ENCODE results near the gene MINK1. TPM values are rescaled to one million over a fixed set of nuclear protein-coding genes. Genes with fewer than 3 reads are reported as not detected.
A peak's percentile ranks its signal among the peaks of the same experiment; 100 is the strongest.

The MINK1 gene
- total and polyA plus RNA-seq, 2 of the 13 experiments (the other 11 are each of a cell fraction or from before 2014, with no cell fraction given) = 17.2 to 63.9 TPM

DNA sequence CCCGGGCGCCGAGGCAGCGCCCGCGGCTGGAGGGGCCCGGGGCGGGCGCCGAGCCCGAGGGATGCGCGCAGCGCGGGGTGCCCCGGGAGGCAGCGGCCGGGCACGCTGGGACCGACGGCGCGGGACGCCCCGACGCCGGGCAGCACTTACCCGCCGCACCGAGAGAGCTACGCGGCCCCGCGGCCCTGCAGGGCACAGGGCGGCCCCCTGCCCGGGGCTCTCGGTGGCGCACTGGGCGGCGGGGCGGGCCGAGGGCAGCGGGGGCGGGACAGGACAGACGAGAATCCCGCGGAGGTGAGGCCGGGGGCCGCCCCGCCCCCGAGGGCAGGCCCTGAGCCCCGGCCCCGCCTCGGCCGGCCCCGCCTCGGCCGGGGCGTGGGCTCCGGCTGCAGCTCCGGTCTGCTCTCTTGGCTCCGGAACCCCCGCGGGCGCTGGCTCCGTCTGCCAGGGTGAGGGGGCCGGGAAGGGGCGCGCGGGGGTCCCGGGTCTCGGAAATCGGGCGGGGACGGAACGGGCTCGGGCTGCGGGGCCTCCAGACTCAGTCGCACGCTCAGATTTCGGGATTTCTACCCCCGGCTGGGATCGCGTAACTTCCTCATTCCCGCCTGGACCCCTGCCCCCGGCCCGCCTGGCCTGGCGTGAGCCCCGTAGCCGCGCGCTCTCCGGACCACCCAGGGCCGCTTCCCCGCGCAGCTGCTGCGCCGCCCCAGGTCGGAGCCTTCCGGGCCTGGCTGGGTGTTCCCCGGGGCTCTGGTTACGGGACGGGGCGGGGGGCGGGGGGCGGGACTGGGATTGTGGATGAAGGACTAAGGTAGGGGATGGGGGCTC, 26.1 kb upstream of the MINK1 start, which contains the start of gene PLD2 (continued):
- no peak for TF ChIP-seq EP300 (IDR thresholded peaks at IDR 0.05; ENCODE audit: low read depth in 2 of 2, low read length in 2 of 2)
- no peak for TF ChIP-seq EP300 (CRISPR knock-in tag; IDR thresholded peaks at IDR 0.05; ENCODE audit: borderline replicate concordance)
- TF ChIP-seq ZNF660 (CRISPR knock-in tag; IDR thresholded peaks at IDR 0.05; ENCODE audit: borderline replicate concordance, low read depth) = no peak
- TF ChIP-seq SALL1 (CRISPR knock-in tag; IDR thresholded peaks at IDR 0.05) = peak; percentile 19; the same call in 1 of the 2 replicates
- no peak for TF ChIP-seq NR1H2 (CRISPR knock-in tag; IDR thresholded peaks at IDR 0.05; ENCODE audit: borderline replicate concordance, low read depth)
- TF ChIP-seq, protein P1, sequence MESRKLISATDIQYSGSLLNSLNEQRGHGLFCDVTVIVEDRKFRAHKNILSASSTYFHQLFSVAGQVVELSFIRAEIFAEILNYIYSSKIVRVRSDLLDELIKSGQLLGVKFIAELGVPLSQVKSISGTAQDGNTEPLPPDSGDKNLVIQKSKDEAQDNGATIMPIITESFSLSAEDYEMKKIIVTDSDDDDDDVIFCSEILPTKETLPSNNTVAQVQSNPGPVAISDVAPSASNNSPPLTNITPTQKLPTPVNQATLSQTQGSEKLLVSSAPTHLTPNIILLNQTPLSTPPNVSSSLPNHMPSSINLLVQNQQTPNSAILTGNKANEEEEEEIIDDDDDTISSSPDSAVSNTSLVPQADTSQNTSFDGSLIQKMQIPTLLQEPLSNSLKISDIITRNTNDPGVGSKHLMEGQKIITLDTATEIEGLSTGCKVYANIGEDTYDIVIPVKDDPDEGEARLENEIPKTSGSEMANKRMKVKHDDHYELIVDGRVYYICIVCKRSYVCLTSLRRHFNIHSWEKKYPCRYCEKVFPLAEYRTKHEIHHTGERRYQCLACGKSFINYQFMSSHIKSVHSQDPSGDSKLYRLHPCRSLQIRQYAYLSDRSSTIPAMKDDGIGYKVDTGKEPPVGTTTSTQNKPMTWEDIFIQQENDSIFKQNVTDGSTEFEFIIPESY (CRISPR knock-in tag; IDR thresholded peaks at IDR 0.05) = no peak
- no peak for TF ChIP-seq DZIP1 (CRISPR knock-in tag; IDR thresholded peaks at IDR 0.05)
- no peak for TF ChIP-seq ZNF382 (CRISPR knock-in tag; IDR thresholded peaks at IDR 0.05; ENCODE audit: borderline replicate concordance)
- TF ChIP-seq, protein P2, sequence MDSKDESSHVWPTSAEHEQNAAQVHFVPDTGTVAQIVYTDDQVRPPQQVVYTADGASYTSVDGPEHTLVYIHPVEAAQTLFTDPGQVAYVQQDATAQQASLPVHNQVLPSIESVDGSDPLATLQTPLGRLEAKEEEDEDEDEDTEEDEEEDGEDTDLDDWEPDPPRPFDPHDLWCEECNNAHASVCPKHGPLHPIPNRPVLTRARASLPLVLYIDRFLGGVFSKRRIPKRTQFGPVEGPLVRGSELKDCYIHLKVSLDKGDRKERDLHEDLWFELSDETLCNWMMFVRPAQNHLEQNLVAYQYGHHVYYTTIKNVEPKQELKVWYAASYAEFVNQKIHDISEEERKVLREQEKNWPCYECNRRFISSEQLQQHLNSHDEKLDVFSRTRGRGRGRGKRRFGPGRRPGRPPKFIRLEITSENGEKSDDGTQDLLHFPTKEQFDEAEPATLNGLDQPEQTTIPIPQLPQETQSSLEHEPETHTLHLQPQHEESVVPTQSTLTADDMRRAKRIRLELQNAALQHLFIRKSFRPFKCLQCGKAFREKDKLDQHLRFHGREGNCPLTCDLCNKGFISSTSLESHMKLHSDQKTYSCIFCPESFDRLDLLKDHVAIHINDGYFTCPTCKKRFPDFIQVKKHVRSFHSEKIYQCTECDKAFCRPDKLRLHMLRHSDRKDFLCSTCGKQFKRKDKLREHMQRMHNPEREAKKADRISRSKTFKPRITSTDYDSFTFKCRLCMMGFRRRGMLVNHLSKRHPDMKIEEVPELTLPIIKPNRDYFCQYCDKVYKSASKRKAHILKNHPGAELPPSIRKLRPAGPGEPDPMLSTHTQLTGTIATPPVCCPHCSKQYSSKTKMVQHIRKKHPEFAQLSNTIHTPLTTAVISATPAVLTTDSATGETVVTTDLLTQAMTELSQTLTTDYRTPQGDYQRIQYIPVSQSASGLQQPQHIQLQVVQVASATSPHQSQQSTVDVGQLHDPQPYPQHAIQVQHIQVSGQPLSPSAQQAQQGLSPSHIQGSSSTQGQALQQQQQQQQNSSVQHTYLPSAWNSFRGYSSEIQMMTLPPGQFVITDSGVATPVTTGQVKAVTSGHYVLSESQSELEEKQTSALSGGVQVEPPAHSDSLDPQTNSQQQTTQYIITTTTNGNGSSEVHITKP (CRISPR knock-in tag; IDR thresholded peaks at IDR 0.05; ENCODE audit: low read depth) = no peak
- no peak for TF ChIP-seq IRX3 (CRISPR knock-in tag; IDR thresholded peaks at IDR 0.05; ENCODE audit: borderline replicate concordance, low read depth)
- TF ChIP-seq, protein P3, sequence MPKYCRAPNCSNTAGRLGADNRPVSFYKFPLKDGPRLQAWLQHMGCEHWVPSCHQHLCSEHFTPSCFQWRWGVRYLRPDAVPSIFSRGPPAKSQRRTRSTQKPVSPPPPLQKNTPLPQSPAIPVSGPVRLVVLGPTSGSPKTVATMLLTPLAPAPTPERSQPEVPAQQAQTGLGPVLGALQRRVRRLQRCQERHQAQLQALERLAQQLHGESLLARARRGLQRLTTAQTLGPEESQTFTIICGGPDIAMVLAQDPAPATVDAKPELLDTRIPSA (CRISPR knock-in tag; IDR thresholded peaks at IDR 0.05; ENCODE audit: borderline replicate concordance) = no peak
- TF ChIP-seq ZSCAN5A (CRISPR knock-in tag; IDR thresholded peaks at IDR 0.05; ENCODE audit: borderline replicate concordance) = no peak
- TF ChIP-seq ELF4 (CRISPR knock-in tag; IDR thresholded peaks at IDR 0.05; ENCODE audit: borderline replicate concordance) = no peak
- TF ChIP-seq ZNF530 (CRISPR knock-in tag; IDR thresholded peaks at IDR 0.05; ENCODE audit: low read depth) = no peak
- TF ChIP-seq NR2F6 (IDR thresholded peaks at IDR 0.05) = no peak
- 0 out of 2 replicates have a peak, but pooled peaks have one; percentile 11 for TF ChIP-seq NR2F6 (CRISPR knock-in tag; IDR thresholded peaks at IDR 0.05)
- no peak for TF ChIP-seq TMF1 (CRISPR knock-in tag; IDR thresholded peaks at IDR 0.05; ENCODE audit: low read depth)
- TF ChIP-seq ZC3H4 (CRISPR knock-in tag; IDR thresholded peaks at IDR 0.05; ENCODE audit: borderline replicate concordance) = no peak
